BLaER1 treated with 17β-estradiol and CSF1 and Interleukin-3, amounts not matched to agents 10 nM and 100 nM (cell line): ENCODE data around the gene WASL.

ENCODE experiments used
- H3K27ac ChIP-seq, 11 experiments: shearing (Covaris generic); formaldehyde crosslinking; 2 replicates each; pipeline ENCODE4 v1.8.1; 2022
- H3K27me3 ChIP-seq, 11 experiments: shearing (Covaris generic); formaldehyde crosslinking; 2 replicates each; pipeline ENCODE4 v1.8.1; 2022
- H3K36me3 ChIP-seq, 11 experiments: shearing (Covaris generic); formaldehyde crosslinking; 2 replicates each; pipeline ENCODE4 v1.8.1; 2022
- H3K4me1 ChIP-seq, 10 experiments: shearing (Covaris generic); formaldehyde crosslinking; 2 replicates each; pipeline ENCODE4 v1.8.1; 2022
- H3K4me2 ChIP-seq, 11 experiments: shearing (Covaris generic); formaldehyde crosslinking; 2 replicates each; pipeline ENCODE4 v1.8.1; 2022
- H3K4me3 ChIP-seq, 10 experiments: shearing (Covaris generic); formaldehyde crosslinking; 2 replicates each; pipeline ENCODE4 v1.8.1; 2022
- H3K9ac ChIP-seq, 11 experiments: shearing (Covaris generic); formaldehyde crosslinking; 2 replicates each; pipeline ENCODE4 v1.8.1; 2022
- H3K9me3 ChIP-seq, 11 experiments: shearing (Covaris generic); formaldehyde crosslinking; replicated peaks in 1 of 11; 2 replicates each; pipeline ENCODE4 v1.8.1; 2022
- H4K20me1 ChIP-seq, 11 experiments: shearing (Covaris generic); formaldehyde crosslinking; 2 replicates each; pipeline ENCODE4 v1.8.1; 2022
- Cebpa-rat ChIP-seq, 11 experiments: shearing (Covaris generic); IDR thresholded peaks; 2 replicates each; pipeline ENCODE4 v1.8.1; 2022

The WASL gene

DNA sequence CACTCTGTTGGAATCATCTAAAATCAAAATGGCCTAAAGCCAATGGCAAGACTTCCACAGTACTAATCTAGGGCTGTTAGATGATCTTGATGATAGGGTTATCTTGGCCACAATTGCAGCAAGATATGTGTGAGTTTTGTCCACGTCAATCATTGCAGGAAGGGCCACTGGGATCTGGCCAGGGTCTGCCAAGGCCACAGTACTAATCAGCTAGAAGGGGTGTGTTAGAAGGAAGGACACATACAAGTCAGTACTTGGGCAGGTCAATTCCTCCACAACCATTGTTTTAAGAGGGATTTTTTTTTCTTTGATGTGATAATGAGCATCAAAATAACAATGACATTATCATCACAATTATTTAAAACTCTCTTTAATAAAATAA is 91.5 kb downstream of the WASL start:
- TF ChIP-seq Cebpa-rat (IDR thresholded peaks at IDR 0.05), result no peak
- Histone ChIP-seq H3K4me1 (peaks cover 0 to 7% (median 0%) of the 10 kb centered on the region in 10 experiments; a peak in 3 of 20 replicates), H3K9ac (no peak overlapping the region), H3K4me3 (no peak overlapping the region), H3K27ac (no peak overlapping the region), H3K9me3 (no peaks in the 10 kb centered on the region), H3K27me3 (no peaks in the 10 kb centered on the region), H3K4me2 (no peak overlapping the region), H3K36me3 (no peaks in the 10 kb centered on the region), H4K20me1 (no peaks in the 10 kb centered on the region)

DNA sequence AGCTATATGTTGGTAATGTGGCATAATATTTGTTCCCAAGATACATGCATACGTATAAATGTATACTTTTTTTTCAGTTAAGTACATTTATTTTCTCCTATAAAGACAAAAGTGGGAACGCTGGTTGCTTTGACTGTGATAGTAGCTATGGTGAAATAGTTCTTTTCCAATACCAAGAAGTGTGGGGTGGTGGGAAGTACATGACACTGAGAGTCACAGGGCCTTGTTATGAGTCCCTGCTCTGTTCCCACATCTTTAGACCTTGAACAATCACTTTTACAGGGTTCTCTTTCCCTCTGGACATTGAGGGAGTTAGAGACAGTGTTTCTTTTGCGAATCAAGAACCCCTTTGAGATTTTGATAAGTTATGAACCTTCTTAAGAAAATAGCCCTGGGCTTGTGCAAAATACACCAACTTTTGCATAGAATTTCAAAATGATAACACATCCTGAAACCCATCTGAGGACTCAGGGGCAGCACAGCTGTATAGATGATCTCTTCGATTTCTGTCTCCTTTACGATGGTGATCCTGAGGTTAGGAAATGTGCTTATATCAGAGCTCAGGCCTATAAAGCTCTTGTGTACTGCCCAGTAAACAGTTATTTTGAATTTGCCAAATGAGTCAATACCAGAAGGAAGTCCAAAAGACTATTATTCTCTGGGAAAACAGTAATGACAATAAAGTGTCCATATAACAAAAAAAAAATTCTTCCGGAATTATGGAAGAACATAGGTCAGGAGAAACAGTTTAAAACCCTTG is 92.1 kb downstream of the WASL start:
- H3K36me3 ChIP-seq, result no peaks in the 10 kb centered on the region
- H3K9ac ChIP-seq, result no peak overlapping the region
- peaks cover 0 to 4% (median 0%) of the 10 kb centered on the region in 10 experiments; a peak in 3 of 20 replicates for H3K4me1 ChIP-seq
- H3K27ac ChIP-seq, result no peak overlapping the region
- H3K4me3 ChIP-seq, result no peak overlapping the region
- no peaks in the 10 kb centered on the region for H3K27me3 ChIP-seq
- H4K20me1 ChIP-seq, result no peaks in the 10 kb centered on the region
- no peak overlapping the region for H3K4me2 ChIP-seq
- no peaks in the 10 kb centered on the region for H3K9me3 ChIP-seq
- no peak for TF ChIP-seq Cebpa-rat (IDR thresholded peaks at IDR 0.05)

DNA sequence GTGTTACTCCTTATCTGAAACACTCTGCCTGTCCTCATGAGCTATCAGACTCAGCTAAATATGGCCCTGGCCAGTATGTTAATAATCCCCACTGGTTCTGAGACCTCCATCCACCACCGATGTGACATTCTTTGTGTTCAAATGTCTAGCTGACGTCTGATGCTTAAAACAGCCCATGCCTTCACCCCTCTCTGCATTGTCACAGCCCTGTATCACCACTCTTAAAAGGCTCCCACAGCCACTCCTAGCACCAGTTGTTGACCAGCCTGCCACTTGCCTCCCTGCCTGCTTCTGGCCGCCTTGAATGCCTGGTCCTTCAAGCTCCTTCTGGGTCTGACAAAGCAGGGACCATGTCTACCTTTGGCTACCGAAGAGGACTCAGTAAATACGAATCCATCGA is 93.2 kb downstream of the WASL start, which contains the start of gene LMOD2:
TSS of gene LMOD2 (plus strand) at position 253 of the 400 bp plus-strand sequence. CDS start at position 351, 98 bp downstream.
- no peak within 1 kb of the TSS for H3K4me2 ChIP-seq
- no peaks in the 10 kb centered on the region for H4K20me1 ChIP-seq
- H3K36me3 ChIP-seq, result no peaks in the 10 kb centered on the region
- H3K27ac ChIP-seq, result no peak within 1 kb of the TSS
- no peaks in the 10 kb centered on the region for H3K9me3 ChIP-seq
- H3K27me3 ChIP-seq, result no peaks in the 10 kb centered on the region
- H3K9ac ChIP-seq, result no peak within 1 kb of the TSS
- no peak within 1 kb of the TSS for H3K4me3 ChIP-seq
- no peak for TF ChIP-seq Cebpa-rat (IDR thresholded peaks at IDR 0.05)
- no peaks in the 10 kb centered on the region for H3K4me1 ChIP-seq

DNA sequence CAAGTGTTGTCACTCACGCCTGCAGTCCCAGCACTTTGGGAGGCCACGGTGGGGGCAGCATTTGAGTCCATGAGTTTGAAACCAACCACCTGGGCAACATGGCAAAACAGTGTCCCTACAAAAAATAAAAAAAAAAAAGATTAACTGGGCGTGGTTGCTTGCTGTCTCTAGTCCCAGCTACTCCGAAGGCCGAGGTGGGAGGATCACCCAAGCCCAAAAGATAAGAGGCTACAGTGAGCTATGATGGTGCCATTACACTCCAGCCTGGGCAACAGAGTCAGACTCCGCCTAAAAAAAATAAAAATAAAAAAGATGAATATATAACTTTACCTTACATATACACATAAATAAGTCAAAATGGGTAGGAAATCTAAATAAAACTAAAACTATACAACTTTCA is 95.6 kb downstream of the WASL start:
- Histone ChIP-seq H3K9me3 (no peaks in the 10 kb centered on the region), H3K27me3 (no peaks in the 10 kb centered on the region), H3K4me2 (no peak overlapping the region), H3K27ac (no peak overlapping the region), H3K36me3 (no peaks in the 10 kb centered on the region), H3K9ac (no peak overlapping the region), H3K4me3 (no peak overlapping the region), H4K20me1 (no peaks in the 10 kb centered on the region), H3K4me1 (peaks cover 0 to 6% (median 0%) of the 10 kb centered on the region in 10 experiments; a peak in 1 of 20 replicates)
- TF ChIP-seq Cebpa-rat (IDR thresholded peaks at IDR 0.05), result no peak

DNA sequence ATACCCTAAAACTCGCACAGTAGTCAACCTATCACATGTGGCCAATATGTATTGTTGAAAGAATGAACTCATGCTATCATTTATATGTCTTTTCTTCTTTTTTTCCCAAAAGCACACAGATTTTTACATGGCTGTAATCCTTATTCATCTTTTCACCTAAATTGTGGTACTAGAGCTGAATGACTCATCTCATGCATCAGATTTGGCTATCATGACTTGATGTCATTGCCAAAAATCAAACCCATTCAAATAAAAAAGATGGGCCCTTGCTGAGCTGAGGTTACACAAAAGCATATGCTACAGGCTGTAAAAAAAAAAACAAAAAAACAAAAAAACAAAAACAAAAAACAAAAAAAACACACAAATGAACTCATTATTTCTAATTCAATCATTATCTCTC is 96.4 kb downstream of the WASL start:
- H3K9me3 ChIP-seq, result no peaks in the 10 kb centered on the region
- no peak for TF ChIP-seq Cebpa-rat (IDR thresholded peaks at IDR 0.05)
- H3K27me3 ChIP-seq, result no peaks in the 10 kb centered on the region
- no peaks in the 10 kb centered on the region for H4K20me1 ChIP-seq
- H3K4me2 ChIP-seq, result no peak overlapping the region
- H3K4me3 ChIP-seq, result no peak overlapping the region
- H3K4me1 ChIP-seq, result peaks cover 0 to 6% (median 0%) of the 10 kb centered on the region in 10 experiments; a peak in 1 of 20 replicates
- H3K36me3 ChIP-seq, result no peaks in the 10 kb centered on the region
- H3K9ac ChIP-seq, result no peak overlapping the region
- H3K27ac ChIP-seq, result no peak overlapping the region

DNA sequence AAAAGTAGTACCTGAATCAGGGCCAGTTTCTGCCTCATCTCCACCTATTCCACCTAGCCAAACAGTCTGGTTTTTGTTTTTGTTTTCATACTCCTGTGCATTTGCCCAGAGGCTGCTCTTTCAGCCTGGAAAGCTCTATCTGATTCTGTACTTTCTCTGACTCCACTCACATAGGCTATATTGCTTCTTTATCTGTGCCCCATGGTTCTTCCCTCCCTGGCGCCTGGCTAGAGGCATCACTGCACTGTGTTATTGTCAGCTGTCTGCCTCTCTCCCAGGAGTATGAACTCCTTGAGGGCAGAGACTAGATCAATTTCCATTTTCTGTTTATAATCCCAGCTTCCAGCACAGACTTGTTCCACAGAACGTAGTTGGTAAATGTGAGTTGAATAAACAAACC is 98.2 kb downstream of the WASL start:
- no peak overlapping the region for H3K9ac ChIP-seq
- TF ChIP-seq Cebpa-rat (IDR thresholded peaks at IDR 0.05), result no peak

DNA sequence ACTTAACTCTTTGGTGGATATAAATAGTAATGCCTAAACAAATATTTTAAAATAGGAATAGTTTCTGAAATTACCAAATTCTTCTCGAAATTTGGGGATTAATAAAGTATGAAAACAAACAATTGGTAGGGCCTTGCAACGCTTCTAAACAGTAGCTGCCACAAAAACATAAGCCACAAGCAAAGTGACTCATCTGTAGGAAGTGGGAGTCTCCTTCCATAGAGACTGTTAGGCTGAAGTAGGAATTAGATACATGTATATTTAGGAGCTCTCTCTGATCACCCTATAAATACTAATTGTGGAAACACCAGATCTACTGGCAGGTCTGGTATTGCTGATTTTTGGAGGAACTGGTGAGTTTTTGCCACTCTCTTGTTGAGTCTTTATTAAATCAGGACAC is 98.8 kb downstream of the WASL start:
- TF ChIP-seq Cebpa-rat (IDR thresholded peaks at IDR 0.05), result no peak
- Histone ChIP-seq H3K9me3 (no peaks in the 10 kb centered on the region), H3K4me3 (no peak overlapping the region), H3K4me2 (no peak overlapping the region; a peak in 1 of 22 replicates), H3K27ac (no peak overlapping the region), H3K27me3 (no peaks in the 10 kb centered on the region), H3K9ac (no peak overlapping the region), H4K20me1 (no peaks in the 10 kb centered on the region), H3K36me3 (no peaks in the 10 kb centered on the region), H3K4me1 (peaks cover 0 to 6% (median 0%) of the 10 kb centered on the region in 10 experiments; a peak in 1 of 20 replicates)

More for the DNA sequence above, 98.2 kb downstream of the WASL start:
- Histone ChIP-seq H3K4me1 (peaks cover 0 to 6% (median 0%) of the 10 kb centered on the region in 10 experiments; a peak in 1 of 20 replicates), H3K36me3 (no peaks in the 10 kb centered on the region), H3K9me3 (no peaks in the 10 kb centered on the region), H4K20me1 (no peaks in the 10 kb centered on the region), H3K27ac (no peak overlapping the region), H3K27me3 (no peaks in the 10 kb centered on the region), H3K4me2 (no peak overlapping the region), H3K4me3 (no peak overlapping the region)

DNA sequence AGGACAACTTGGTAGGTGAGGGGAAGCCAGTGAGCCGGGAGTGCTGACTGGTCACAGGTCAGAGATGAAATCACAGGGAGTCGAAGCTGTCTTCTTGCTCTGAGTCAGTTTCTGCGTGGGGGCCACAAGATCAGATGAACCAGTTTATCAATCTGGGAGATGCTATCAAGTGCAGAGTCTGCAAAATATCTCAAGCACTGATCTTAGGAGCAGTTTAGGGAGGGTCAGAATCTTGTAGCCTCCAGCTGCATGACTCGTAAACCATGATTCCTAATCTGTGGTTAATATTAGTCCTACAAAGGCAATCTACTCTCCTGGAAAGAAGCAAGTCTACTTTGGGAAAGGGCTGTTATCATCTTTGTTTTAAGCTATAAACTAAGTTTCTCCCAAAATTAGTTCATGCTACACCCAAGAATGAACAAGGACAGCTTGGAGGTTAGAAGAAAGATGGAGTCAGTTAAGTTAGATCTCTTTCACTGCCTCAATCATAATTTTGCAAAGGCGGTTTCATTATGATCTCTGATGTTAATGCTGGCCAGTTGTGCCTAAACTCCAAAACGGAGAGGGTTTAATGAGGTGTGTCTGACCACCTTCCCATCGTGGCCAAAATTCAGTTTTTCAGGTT is 101.6 kb downstream of the WASL start:
- Histone ChIP-seq H3K9me3 (no peaks in the 10 kb centered on the region), H3K4me1 (peaks cover 0 to 6% (median 0%) of the 10 kb centered on the region in 10 experiments; a peak in 1 of 20 replicates), H3K4me3 (no peak overlapping the region), H3K36me3 (no peaks in the 10 kb centered on the region), H3K4me2 (no peak overlapping the region), H3K27ac (no peak overlapping the region), H4K20me1 (no peaks in the 10 kb centered on the region), H3K27me3 (no peaks in the 10 kb centered on the region), H3K9ac (no peak overlapping the region)
- TF ChIP-seq Cebpa-rat (IDR thresholded peaks at IDR 0.05), result no peak

DNA sequence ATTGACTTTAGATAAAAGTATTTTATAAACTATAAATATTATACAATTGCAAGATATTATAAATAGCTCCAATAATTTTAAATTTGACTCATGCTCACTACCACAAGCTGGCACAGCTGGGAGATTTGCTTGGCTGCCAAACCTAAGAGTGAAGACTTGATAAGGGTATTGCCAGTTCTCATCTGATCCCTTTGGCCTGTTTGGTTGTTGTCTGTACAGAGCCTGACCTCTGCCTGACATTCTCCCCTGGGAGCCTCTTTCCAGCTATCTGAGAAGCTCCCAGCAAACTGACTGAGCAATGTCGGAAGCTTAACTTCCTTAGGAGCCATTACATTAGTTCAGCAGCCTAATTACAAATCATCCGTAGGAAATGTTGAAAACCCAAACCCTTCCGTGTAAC is 103.3 kb downstream of the WASL start:
- H3K4me1 ChIP-seq, result peaks cover 0 to 6% (median 0%) of the 10 kb centered on the region in 10 experiments; a peak in 1 of 20 replicates
- no peak for TF ChIP-seq Cebpa-rat (IDR thresholded peaks at IDR 0.05)
- H3K9ac ChIP-seq, result no peak overlapping the region
- no peaks in the 10 kb centered on the region for H3K27me3 ChIP-seq
- no peaks in the 10 kb centered on the region for H3K9me3 ChIP-seq
- no peaks in the 10 kb centered on the region for H3K36me3 ChIP-seq
- no peak overlapping the region for H3K4me2 ChIP-seq
- no peak overlapping the region for H3K4me3 ChIP-seq
- no peaks in the 10 kb centered on the region for H4K20me1 ChIP-seq
- no peak overlapping the region for H3K27ac ChIP-seq
